ENCODE results near the gene DTYMK.

DTYMK gene

GRCh38 chr2:241673797-241674725 is 12.6 kb downstream of the DTYMK start:
- no peak for TF ChIP-seq CTCF (IDR thresholded peaks at IDR 0.05; ENCODE audit: control insufficient read depth, insufficient read depth, low read depth, low read length, missing control alignments)
- no peak for DNase-seq (ENCODE audit: low read depth)
- no peak overlapping the region for H3K4me3 ChIP-seq (ENCODE audit: control insufficient read depth, low read depth, low read length)

GRCh38 chr2:241673189-241673663 is 13.4 kb downstream of the DTYMK start:
- DNase-seq (ENCODE audit: low read depth) = no peak
- TF ChIP-seq CTCF (IDR thresholded peaks at IDR 0.05; ENCODE audit: control insufficient read depth, insufficient read depth, low read depth, low read length, missing control alignments) = no peak
- H3K4me3 ChIP-seq (ENCODE audit: control insufficient read depth, low read depth, low read length) = no peak overlapping the region

- no peak for DNase-seq (ENCODE audit: low read depth)
- no peak overlapping the region for H3K4me3 ChIP-seq (ENCODE audit: control insufficient read depth, low read depth, low read length)
- no peak for TF ChIP-seq CTCF (IDR thresholded peaks at IDR 0.05; ENCODE audit: control insufficient read depth, insufficient read depth, low read depth, low read length, missing control alignments)
Observed at GRCh38 chr2:241672243-241673188, 14.1 kb downstream of the DTYMK start.

GRCh38 chr2:241671457-241672240 is 15.0 kb downstream of the DTYMK start:
- no peak for DNase-seq (ENCODE audit: low read depth)
- no peak overlapping the region for H3K4me3 ChIP-seq (ENCODE audit: control insufficient read depth, low read depth, low read length)
- no peak for TF ChIP-seq CTCF (IDR thresholded peaks at IDR 0.05; ENCODE audit: control insufficient read depth, insufficient read depth, low read depth, low read length, missing control alignments)

- H3K4me3 ChIP-seq (ENCODE audit: control insufficient read depth, low read depth, low read length) = no peak overlapping the region
- no peak for TF ChIP-seq CTCF (IDR thresholded peaks at IDR 0.05; ENCODE audit: control insufficient read depth, insufficient read depth, low read depth, low read length, missing control alignments)
- no peak for DNase-seq (ENCODE audit: low read depth)
Observed at GRCh38 chr2:241670333-241671110, 16.1 kb downstream of the DTYMK start.
